PFSK-1 (cell line): ENCODE data around the gene CAMKMT.

Experiments
- FOXP2 ChIP-seq: optimal IDR thresholded peaks from 2 replicates; pipeline ENCODE3; 2011; ENCODE audit warnings: borderline replicate concordance, control low read depth, inconsistent platforms; ENCODE audit not compliant: insufficient read depth; ENCODE audit errors: extremely low read length, extremely low read depth
- POLR2AphosphoS5 ChIP-seq: IDR thresholded peaks from 2 replicates; pipeline ENCODE4 v1.6.1; 2012; ENCODE audit warnings: low read depth, mild to moderate bottlenecking, control low read depth, low read length, moderate library complexity
- REST ChIP-seq, 2 experiments: IDR thresholded peaks; 2 replicates each; pipeline versions ENCODE4 v1.6.1 to v1.8.0; 2011 to 2012; ENCODE audit warnings: low read depth in 2 of 2, low read length in 2 of 2, control low read depth in 1 of 2, inconsistent platforms in 1 of 2, mild to moderate bottlenecking in 1 of 2, moderate library complexity in 1 of 2; ENCODE audit not compliant: insufficient read depth in 1 of 2
- TAF1 ChIP-seq: IDR thresholded peaks from 2 replicates; pipeline ENCODE4 v1.6.1; 2012; ENCODE audit warnings: low read length, control low read depth, borderline replicate concordance; ENCODE audit not compliant: insufficient read depth

GRCh38 chr2:44372246-44372645 lies 10.5 kb downstream of the CAMKMT start:
- TF ChIP-seq REST (IDR thresholded peaks at IDR 0.05; ENCODE audit: insufficient read depth in 1 of 2, low read depth in 2 of 2, low read length in 2 of 2) (no peak), POLR2AphosphoS5 (no peak), TAF1 (no peak), FOXP2 (no peak)
